HL-60 (cell line): ENCODE data around the gene EVX1.

Experiments used
- CTCF ChIP-seq: IDR thresholded peaks from one replicate; pipeline ENCODE4 v1.5.1; 2011; ENCODE audit warnings: low read length, control low read depth, inconsistent platforms; ENCODE audit not compliant: insufficient read depth
- GABPA ChIP-seq: IDR thresholded peaks from 2 replicates; pipeline ENCODE4 v1.6.1; 2012; ENCODE audit warnings: low read depth
- POLR2AphosphoS5 ChIP-seq: IDR thresholded peaks from 2 replicates; pipeline ENCODE4 v1.6.1; 2012; ENCODE audit warnings: low read depth
- TF ChIP-seq, protein P1 (sequence below): IDR thresholded peaks from 2 replicates; pipeline ENCODE4 v1.6.1; 2012; ENCODE audit warnings: low read depth; ENCODE audit not compliant: insufficient replicate concordance

DNA sequence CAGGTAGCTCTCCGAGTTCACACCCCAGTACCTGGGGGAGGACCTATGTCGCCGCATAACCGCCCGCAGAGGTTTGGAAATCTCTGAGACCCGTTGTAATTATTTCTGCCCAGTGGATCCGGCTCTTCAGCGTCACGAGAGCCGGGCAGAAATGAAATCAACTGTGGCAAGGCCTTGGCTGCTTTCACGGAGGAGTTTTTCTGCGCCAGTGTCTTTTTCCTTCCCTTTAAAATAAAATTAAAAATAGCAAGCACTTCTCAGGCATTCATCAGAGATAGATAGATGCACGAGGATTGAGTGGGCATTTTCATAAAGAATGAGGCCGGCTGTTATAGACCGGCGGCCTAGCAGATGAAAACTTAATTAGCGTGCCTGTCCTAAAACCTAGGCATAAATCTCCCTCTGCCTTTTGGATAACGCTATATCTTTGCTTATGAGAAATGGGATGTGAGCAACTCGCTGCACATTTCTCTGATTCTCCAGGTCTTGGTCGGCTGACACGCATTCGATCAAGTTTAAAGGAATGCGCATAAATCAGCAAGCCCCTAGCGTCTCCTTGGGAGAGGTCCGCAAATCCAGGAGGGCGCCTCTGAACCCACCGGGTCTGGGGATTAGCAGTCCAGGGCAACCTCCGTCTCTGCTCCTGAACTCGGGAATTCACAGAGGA, 49.1 kb upstream of the EVX1 start:
- TF ChIP-seq CTCF (no peak), GABPA (no peak), POLR2AphosphoS5 (no peak)
- TF ChIP-seq, protein P1, sequence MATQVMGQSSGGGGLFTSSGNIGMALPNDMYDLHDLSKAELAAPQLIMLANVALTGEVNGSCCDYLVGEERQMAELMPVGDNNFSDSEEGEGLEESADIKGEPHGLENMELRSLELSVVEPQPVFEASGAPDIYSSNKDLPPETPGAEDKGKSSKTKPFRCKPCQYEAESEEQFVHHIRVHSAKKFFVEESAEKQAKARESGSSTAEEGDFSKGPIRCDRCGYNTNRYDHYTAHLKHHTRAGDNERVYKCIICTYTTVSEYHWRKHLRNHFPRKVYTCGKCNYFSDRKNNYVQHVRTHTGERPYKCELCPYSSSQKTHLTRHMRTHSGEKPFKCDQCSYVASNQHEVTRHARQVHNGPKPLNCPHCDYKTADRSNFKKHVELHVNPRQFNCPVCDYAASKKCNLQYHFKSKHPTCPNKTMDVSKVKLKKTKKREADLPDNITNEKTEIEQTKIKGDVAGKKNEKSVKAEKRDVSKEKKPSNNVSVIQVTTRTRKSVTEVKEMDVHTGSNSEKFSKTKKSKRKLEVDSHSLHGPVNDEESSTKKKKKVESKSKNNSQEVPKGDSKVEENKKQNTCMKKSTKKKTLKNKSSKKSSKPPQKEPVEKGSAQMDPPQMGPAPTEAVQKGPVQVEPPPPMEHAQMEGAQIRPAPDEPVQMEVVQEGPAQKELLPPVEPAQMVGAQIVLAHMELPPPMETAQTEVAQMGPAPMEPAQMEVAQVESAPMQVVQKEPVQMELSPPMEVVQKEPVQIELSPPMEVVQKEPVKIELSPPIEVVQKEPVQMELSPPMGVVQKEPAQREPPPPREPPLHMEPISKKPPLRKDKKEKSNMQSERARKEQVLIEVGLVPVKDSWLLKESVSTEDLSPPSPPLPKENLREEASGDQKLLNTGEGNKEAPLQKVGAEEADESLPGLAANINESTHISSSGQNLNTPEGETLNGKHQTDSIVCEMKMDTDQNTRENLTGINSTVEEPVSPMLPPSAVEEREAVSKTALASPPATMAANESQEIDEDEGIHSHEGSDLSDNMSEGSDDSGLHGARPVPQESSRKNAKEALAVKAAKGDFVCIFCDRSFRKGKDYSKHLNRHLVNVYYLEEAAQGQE, result no peak
